HCT116 (cell line): ENCODE data around the gene LINGO3.

ENCODE experiments used
- ATF3 ChIP-seq: IDR thresholded peaks from 2 replicates; pipeline ENCODE4 v1.6.1; 2012
- CBX3 ChIP-seq: IDR thresholded peaks from 2 replicates; pipeline ENCODE4 v1.6.1; 2012; ENCODE audit warnings: low read depth
- CTCF ChIP-seq, 3 experiments: fragments of 200-600 bp in 1 of 3; sonication (generic) in 1 of 3; IDR thresholded peaks in 2 of 3; conservative IDR thresholded peaks in 1 of 3; 2 replicates each; pipeline ENCODE4 v1.5.1; 2012 to 2017; ENCODE audit warnings: low read depth in 2 of 3, low read length in 2 of 3, antibody characterized with exemption in 1 of 3, borderline replicate concordance in 1 of 3, control low read depth in 1 of 3, mild to moderate bottlenecking in 1 of 3, mixed read lengths in 1 of 3, mixed run types in 1 of 3, moderate library complexity in 1 of 3; ENCODE audit not compliant: insufficient read depth in 1 of 3
- EGR1 ChIP-seq: IDR thresholded peaks from 2 replicates; pipeline ENCODE4 v1.6.1; 2012; ENCODE audit warnings: low read depth
- ELF1 ChIP-seq: IDR thresholded peaks from 2 replicates; pipeline ENCODE4 v1.6.1; 2012; ENCODE audit warnings: low read depth, borderline replicate concordance
- EZH2 ChIP-seq: fragments of 200-600 bp; sonication (generic); IDR thresholded peaks from 2 replicates; pipeline ENCODE4 v1.6.1; 2017; ENCODE audit warnings: antibody characterized with exemption, mixed run types
- EZH2phosphoT487 ChIP-seq: fragments of 200-600 bp; IDR thresholded peaks from 2 replicates; pipeline ENCODE4 v1.6.1; 2018; ENCODE audit warnings: antibody characterized with exemption, borderline replicate concordance
- POLR2A ChIP-seq: IDR thresholded peaks from 2 replicates; pipeline ENCODE4 v1.7.0; 2011; ENCODE audit warnings: borderline replicate concordance; ENCODE audit not compliant: insufficient read depth, insufficient read length; ENCODE audit errors: extremely low read depth
- POLR2AphosphoS5 ChIP-seq: IDR thresholded peaks from 2 replicates; pipeline ENCODE4 v1.6.1; 2011; ENCODE audit warnings: mild to moderate bottlenecking, low read depth, low read length, moderate library complexity
- RAD21 ChIP-seq: IDR thresholded peaks from 2 replicates; pipeline ENCODE4 v1.6.1; 2012; ENCODE audit warnings: low read depth, mild to moderate bottlenecking
- SP1 ChIP-seq: IDR thresholded peaks from 2 replicates; pipeline ENCODE4 v1.6.1; 2012; ENCODE audit warnings: low read depth
- SRF ChIP-seq: IDR thresholded peaks from 2 replicates; pipeline ENCODE4 v1.6.1; 2012; ENCODE audit warnings: low read depth
- TCF7L2 ChIP-seq: IDR thresholded peaks from 2 replicates; pipeline ENCODE4 v1.7.0; 2011; ENCODE audit warnings: borderline replicate concordance, inconsistent platforms; ENCODE audit not compliant: insufficient read depth, insufficient read length; ENCODE audit errors: extremely low read depth
- ZNF274 ChIP-seq: fragments of 200-500 bp; sonication (Bioruptor generic); IDR thresholded peaks from 2 replicates; pipeline ENCODE4 v1.6.1; 2014; ENCODE audit warnings: mild to moderate bottlenecking, low read depth, low read length, inconsistent platforms

GRCh38 chr19:2333027-2333806 lies 25.3 kb upstream of the LINGO3 start:
- TF ChIP-seq CTCF (IDR thresholded peaks at IDR 0.05 in 2 of 3, conservative IDR thresholded peaks at IDR 0.05 in 1 of 3; ENCODE audit: borderline replicate concordance in 1 of 3, insufficient read depth in 1 of 3, low read depth in 2 of 3, low read length in 2 of 3): no peak
- TF ChIP-seq EZH2phosphoT487: no peak
- no peak for TF ChIP-seq POLR2A
- TF ChIP-seq EZH2: no peak
- no peak for TF ChIP-seq RAD21
- no peak for TF ChIP-seq ELF1
- TF ChIP-seq ZNF274: no peak
- no peak for TF ChIP-seq SP1
- TF ChIP-seq EGR1: no peak
- no peak for TF ChIP-seq CBX3
- TF ChIP-seq ATF3: no peak
- TF ChIP-seq TCF7L2: no peak
- TF ChIP-seq SRF: no peak
- TF ChIP-seq POLR2AphosphoS5: no peak
